ENCODE data around the gene AP4E1.
"Not testable (repeated sequence)": the region's sequence is repeated elsewhere in the genome, so short reads cannot be mapped to it uniquely, and the experiment has no call there.

AP4E1 gene

DNA sequence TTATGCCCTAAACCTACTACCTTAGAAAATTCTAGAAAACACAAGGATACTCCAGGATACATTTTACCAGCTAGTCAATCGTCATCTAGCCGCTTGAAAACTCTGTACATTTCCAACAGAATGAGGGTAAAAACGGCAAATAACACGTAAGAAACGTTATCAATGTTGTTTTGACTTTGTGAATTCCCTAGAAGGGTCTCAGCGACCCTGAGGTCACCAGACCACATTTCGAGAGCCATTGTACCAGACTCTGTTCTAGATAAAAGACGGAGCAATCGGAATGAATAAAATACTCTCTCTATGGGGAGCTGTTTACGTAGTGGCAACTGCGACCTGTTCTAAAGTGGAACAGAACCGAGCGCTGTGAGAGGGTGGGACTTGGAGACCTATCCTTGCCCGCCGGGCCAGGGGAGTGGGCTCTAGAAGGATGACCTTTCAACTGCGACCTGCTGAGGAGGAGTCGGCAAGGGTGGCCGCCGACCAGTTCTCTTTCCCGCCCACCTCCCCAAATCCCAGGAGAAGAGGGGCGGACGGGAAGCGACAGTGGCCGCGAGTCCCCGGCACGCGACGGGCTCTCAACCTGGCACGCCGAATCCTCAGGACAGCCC lies 778 bp upstream of the AP4E1 start:
- H3K4me3 ChIP-seq (ENCODE audit: low read depth, low read length), result peak overlapping the region; percentile 93
- TF ChIP-seq, protein P1, sequence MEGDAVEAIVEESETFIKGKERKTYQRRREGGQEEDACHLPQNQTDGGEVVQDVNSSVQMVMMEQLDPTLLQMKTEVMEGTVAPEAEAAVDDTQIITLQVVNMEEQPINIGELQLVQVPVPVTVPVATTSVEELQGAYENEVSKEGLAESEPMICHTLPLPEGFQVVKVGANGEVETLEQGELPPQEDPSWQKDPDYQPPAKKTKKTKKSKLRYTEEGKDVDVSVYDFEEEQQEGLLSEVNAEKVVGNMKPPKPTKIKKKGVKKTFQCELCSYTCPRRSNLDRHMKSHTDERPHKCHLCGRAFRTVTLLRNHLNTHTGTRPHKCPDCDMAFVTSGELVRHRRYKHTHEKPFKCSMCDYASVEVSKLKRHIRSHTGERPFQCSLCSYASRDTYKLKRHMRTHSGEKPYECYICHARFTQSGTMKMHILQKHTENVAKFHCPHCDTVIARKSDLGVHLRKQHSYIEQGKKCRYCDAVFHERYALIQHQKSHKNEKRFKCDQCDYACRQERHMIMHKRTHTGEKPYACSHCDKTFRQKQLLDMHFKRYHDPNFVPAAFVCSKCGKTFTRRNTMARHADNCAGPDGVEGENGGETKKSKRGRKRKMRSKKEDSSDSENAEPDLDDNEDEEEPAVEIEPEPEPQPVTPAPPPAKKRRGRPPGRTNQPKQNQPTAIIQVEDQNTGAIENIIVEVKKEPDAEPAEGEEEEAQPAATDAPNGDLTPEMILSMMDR (IDR thresholded peaks at IDR 0.05; ENCODE audit: low read depth, low read length), result no peak

DNA sequence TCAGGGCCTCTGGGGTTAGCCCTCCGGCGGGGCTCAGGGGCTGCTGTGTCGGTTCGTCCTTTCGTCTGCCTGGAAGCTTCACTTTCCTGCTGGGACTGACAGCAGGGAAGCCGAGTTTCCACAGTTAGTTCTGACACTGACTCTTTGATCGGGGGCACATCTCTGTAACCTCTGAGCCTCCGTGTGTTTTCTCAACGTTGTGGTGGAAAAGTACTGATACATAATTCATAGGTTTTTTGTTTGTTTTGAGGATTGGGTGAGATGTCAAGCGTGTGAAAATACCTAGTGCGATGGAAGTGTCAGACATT lies 481 bp downstream of the AP4E1 start:
- TF ChIP-seq, protein P1 (IDR thresholded peaks at IDR 0.05; ENCODE audit: low read depth, low read length), result no peak
- H3K4me3 ChIP-seq (ENCODE audit: low read depth, low read length), result peak overlapping the region; percentile 93

DNA sequence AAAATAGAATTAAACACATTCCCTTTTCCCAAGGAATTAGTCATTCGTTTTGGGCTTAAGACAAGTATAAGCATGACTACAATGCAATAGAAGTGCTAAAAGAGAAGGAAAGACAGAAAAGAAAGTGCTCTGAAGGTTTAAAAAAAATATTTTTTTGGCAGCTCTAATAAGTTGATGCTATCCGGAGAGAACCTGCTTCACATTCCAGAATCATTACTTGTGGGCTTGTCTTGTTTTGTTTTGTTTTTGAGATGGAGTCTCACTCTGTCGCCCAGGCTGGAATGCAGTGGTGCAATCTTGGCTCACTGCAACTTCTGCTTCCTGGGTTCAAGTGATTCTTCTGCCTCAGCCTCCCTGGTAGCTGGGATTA lies 1.9 kb downstream of the AP4E1 start:
- not testable (repeated sequence) for H3K4me3 ChIP-seq (ENCODE audit: low read depth, low read length)

DNA sequence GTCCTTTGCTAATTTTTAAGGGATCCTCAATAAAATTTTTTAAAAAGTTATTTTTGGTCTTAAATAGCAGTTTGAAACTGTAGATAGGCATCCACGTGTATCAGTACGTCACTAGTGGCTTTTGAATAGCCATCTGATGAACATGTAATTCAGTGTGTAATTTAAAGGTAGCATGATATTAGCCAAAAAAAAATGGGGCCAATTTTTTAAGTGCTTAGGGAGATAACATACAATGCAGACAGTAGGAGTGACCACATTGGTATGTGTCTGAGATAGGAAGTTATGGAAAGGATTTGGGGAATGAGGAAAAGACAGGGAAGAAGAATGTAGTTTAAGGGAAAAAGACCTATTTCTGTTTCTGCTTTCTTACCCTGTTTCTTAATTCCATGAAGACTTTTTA lies 2.5 kb downstream of the AP4E1 start:
- H3K4me3 ChIP-seq (ENCODE audit: low read depth, low read length), result no peak overlapping the region
- TF ChIP-seq, protein P1 (IDR thresholded peaks at IDR 0.05; ENCODE audit: low read depth, low read length), result no peak

DNA sequence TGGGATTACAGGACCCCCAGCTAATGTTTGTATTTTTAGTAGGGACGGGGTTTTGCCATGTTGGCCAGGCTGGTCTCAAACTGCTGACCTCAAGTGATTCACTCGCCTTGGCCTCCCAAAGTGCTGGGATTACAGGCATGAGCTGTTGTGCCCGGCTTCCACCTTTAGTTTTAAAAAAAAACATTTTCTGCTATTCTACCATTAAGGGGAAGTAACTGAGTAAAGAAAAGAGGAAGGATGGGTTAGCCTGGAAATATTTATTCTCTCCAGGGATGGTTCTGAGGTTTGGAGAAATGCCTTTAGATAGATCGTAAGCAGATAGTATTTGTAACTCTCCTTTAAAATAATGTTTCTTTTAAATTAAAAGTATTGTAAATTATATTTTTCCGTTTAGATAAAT lies 3.1 kb downstream of the AP4E1 start:
- H3K4me3 ChIP-seq (ENCODE audit: low read depth, low read length), result no peak overlapping the region
- TF ChIP-seq, protein P1 (IDR thresholded peaks at IDR 0.05; ENCODE audit: low read depth, low read length), result no peak

DNA sequence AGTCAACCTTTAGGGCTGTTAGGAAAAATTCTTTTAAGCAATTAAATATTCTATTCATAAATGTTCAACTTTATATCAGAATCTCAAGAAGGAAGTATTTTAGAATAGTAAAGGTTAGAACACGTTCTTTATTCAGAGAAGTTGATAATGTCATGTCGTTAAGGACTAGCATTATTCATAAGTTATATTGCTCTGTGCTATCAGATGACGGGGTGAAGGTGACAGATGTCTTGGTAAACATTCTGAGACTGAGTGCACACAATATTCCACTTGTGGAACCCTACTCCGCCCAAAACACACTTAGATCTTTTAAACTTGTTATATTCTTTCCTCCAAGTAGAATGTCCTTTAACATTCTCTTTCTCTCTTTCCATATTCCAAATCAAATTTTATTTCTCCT lies 7.9 kb downstream of the AP4E1 start:
- no peak overlapping the region for H3K4me3 ChIP-seq (ENCODE audit: low read depth, low read length)
- TF ChIP-seq, protein P1 (IDR thresholded peaks at IDR 0.05; ENCODE audit: low read depth, low read length), result no peak

DNA sequence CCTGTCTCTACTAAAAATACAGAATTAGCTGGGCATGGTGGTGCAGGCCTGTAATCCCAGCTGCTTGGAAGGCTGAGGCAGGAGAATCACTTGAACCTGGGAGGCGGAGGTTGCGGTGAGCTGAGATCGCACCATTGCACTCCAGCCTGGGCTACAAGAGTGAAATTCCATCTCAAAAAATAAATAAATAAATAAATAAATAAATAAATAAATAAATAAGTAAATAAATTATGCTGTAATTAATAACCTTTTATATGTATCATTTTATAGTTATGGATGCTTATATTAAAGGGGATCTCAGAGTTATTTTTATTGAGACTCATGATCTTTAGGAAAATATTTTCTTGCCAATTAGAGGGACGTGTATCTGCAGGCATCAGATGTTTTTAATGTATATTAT lies 10.9 kb downstream of the AP4E1 start:
- not testable (repeated sequence) for H3K4me3 ChIP-seq (ENCODE audit: low read depth, low read length)

DNA sequence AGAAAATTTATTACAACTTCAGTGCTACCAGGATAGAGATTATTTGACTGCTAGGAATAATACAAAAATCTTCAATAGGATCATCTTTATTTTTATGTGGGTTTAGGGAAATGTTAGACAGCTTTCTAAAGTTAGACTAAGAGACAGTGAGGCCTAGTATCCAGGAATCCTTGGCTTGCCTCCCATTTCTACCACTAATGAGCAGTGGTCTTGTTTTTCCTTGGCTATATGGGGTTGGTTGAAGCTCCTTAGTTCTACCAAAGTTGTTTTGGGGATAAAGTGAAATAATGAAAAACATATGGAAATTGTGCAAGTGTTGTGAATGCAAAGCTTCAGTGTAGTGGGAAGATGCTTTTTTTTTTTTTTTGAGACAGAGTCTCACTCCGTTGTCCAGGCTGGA lies 16.8 kb downstream of the AP4E1 start:
- TF ChIP-seq, protein P1 (IDR thresholded peaks at IDR 0.05; ENCODE audit: low read depth, low read length), result no peak
- no peak overlapping the region for H3K4me3 ChIP-seq (ENCODE audit: low read depth, low read length)

All from WI38 (cell line).